ENCODE results near the gene TACC3. TPM values are rescaled to one million over a fixed set of nuclear protein-coding genes. Genes with fewer than 3 reads are reported as not detected.

Gene TACC3
- total RNA-seq, 1 experiment from 2014 or later = 156 TPM

DNA sequence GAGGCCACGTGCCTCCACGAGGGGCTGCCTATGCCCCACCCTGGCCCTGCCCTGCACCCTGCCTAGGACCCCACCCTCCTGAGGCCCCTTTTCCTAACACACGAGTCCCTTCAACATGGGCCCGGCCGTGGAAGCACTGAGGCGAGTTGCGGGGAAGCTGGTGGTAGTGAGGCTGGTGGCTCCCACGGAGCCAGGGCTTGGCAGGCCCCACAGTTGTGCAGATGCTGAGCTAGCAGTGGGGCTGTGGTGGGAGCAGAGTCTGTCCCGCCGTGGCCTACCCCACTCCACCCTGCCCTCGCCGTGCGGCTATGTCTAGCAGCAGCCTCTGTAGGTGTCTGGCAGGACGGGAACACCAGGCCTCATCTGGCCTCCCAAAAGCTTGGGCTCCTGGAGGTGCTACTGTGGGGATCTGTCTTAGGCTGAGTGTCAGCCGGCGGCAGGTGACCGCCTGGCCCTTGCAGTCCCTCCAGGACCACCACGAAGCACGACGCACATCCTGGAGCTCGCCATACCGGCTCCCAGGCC is 18.8 kb downstream of the TACC3 start:
- no peak overlapping the region for H3K18ac ChIP-seq (ENCODE audit: insufficient read length, low read depth, low read length)
- H2BK120ac ChIP-seq (ENCODE audit: low read depth, low read length, poor library complexity, severe bottlenecking) = no peak overlapping the region
- no peak overlapping the region for H3K4ac ChIP-seq (ENCODE audit: low read depth, low read length)
- H3K79me2 ChIP-seq (ENCODE audit: insufficient read depth, low read length) = no peaks in the 10 kb centered on the region
- no peak overlapping the region for H3K4me2 ChIP-seq (ENCODE audit: insufficient read depth, insufficient read length, low read length)
- no peak overlapping the region for H4K91ac ChIP-seq (ENCODE audit: insufficient read length, low read depth, low read length)
- H2BK20ac ChIP-seq (ENCODE audit: low read depth, low read length, poor library complexity, severe bottlenecking) = no peak overlapping the region
- H3K36me3 Mint-ChIP-seq (ENCODE audit: insufficient read depth in 1 of 3, low read depth in 3 of 3) = peaks cover 59 to 99% (median 92%) of the 10 kb centered on the region in 3 experiments
- no peak overlapping the region for H3K9ac ChIP-seq (ENCODE audit: extremely low read depth, insufficient read length, low read length)
- H3K79me1 ChIP-seq (ENCODE audit: insufficient read depth, low read depth, low read length, poor library complexity, severe bottlenecking) = no peaks in the 10 kb centered on the region
- H3K27me3 Mint-ChIP-seq (ENCODE audit: low read depth) = no peaks in the 10 kb centered on the region
- H3K23ac ChIP-seq (ENCODE audit: insufficient read length, low read depth, low read length) = no peak overlapping the region
- H3K27ac Mint-ChIP-seq = no peak overlapping the region
- TF ChIP-seq CTCF (conservative IDR thresholded peaks at IDR 0.05) = no peak
- peaks cover 19 to 20% of the 10 kb centered on the region in 2 experiments for H3K9me3 Mint-ChIP-seq
- H4K20me1 ChIP-seq (ENCODE audit: control insufficient read depth, insufficient read depth, insufficient read length) = no peaks in the 10 kb centered on the region
- H2BK5ac ChIP-seq (ENCODE audit: insufficient read length, low read length) = no peak overlapping the region
- H3T11ph ChIP-seq (ENCODE audit: low read length) = no peak overlapping the region
- peaks cover 13% of the 10 kb centered on the region for H3K9me3 ChIP-seq (ENCODE audit: control insufficient read depth, low read depth, low read length)
- H4K8ac ChIP-seq (replicated peaks; ENCODE audit: insufficient read length, low read depth, low read length) = no peak overlapping the region
- H3K56ac ChIP-seq (ENCODE audit: insufficient read length, low read depth, low read length) = no peak overlapping the region
- no peak overlapping the region for H2BK12ac ChIP-seq (ENCODE audit: insufficient read length, low read depth, low read length)
- no peak overlapping the region for H2BK15ac ChIP-seq (ENCODE audit: low read depth, low read length)
- no peak overlapping the region for H4K5ac ChIP-seq (ENCODE audit: insufficient read length, low read depth, low read length)
- 0 out of 4 replicates have a peak, but pooled peaks cover 0 to 4% of the 10 kb centered on the region in 2 experiments for H3K4me1 Mint-ChIP-seq
- H3K4me1 ChIP-seq (ENCODE audit: insufficient read depth, low read length) = no peaks in the 10 kb centered on the region
- no peak for DNase-seq
- H2AFZ ChIP-seq (ENCODE audit: low read length) = no peak overlapping the region
- H2AK5ac ChIP-seq (ENCODE audit: insufficient read length, low read length) = no peak overlapping the region
- H3K27ac ChIP-seq (ENCODE audit: insufficient read length, low read depth, low read length) = no peak overlapping the region
- no peak overlapping the region for H3K4me3 Mint-ChIP-seq
- no peaks in the 10 kb centered on the region for H3K27me3 ChIP-seq (ENCODE audit: insufficient read depth, low read length)
- no peaks in the 10 kb centered on the region for H3K23me2 ChIP-seq (ENCODE audit: insufficient read length, low read depth, low read length, poor library complexity, severe bottlenecking)
- no peak overlapping the region for H3K14ac ChIP-seq (ENCODE audit: insufficient read depth, low read length)
- WGBS (ENCODE audit: extremely low coverage, insufficient read length, low lambda C conversion rate) = no CpG with 5 or more reads among the region's 22 CpGs
